Subcutaneous adipose tissue (tissue), 4 donors: ENCODE results near the gene AAMDC. TPM values are rescaled to one million over a fixed set of nuclear protein-coding genes. Genes with fewer than 3 reads are reported as not detected.

ENCODE experiments used
- CTCF ChIP-seq: fragments of 450-650 bp; IDR thresholded peaks from one replicate; pipeline ENCODE4 v1.5.1; 2016; ENCODE audit warnings: low read depth, mild to moderate bottlenecking, control low read depth, antibody characterized with exemption, moderate library complexity
- small RNA-seq: library from RNA; depleted of rRNA; stranded (forward); fragments of <200 nt; gene quantifications from one replicate; pipeline ENCODE3, GENCODE V24; 2016
- total RNA-seq, 4 donors: library from RNA; depleted of rRNA; stranded (reverse); fragments of >200 nt; gene quantifications; one replicate each; pipeline ENCODE4 v1.1.0, GENCODE V29; 2016

The AAMDC gene
- total RNA-seq, 4 donors from 2014 or later = 33.3 to 69.0 (median 61.5) TPM

- no peak for TF ChIP-seq CTCF
These were observed 87.9 kb downstream of the AAMDC start for GRCh38 chr11:77908835-77909234.

GRCh38 chr11:77909277-77909676 is 88.3 kb downstream of the AAMDC start:
- TF ChIP-seq CTCF = no peak

Small RNA genes lying within 50 kb of the gene (small RNA-seq; reads per million reads assigned to genes)
- not detected for gene AP002812.4

Other genes with a start within 250 kb of the AAMDC start
- gene AQP11, start 231.2 kb upstream of the AAMDC start, total RNA-seq = 1 to 10 TPM in 1 of 4 donors, under 1 TPM in 3; 0.34 to 2.3 (median 0.68) TPM
- 10 to 100 TPM; 33.0 to 92.3 (median 76.1) TPM for gene CLNS1A, start 183.3 kb upstream of the AAMDC start, total RNA-seq
- 10 to 100 TPM; 42.6 to 58.6 (median 49.4) TPM for gene RSF1, start 422 bp upstream of the AAMDC start, total RNA-seq
- gene INTS4, start 173.5 kb downstream of the AAMDC start, total RNA-seq = 10 to 100 TPM; 30.3 to 41.5 (median 34.3) TPM
- 1 to 10 TPM in 1 of 4 donors, under 1 TPM in 3; 0.68 to 2.2 (median 0.88) TPM for gene KCTD14, start 202.1 kb downstream of the AAMDC start, total RNA-seq
- gene THRSP, start 242.7 kb downstream of the AAMDC start, total RNA-seq = 100 to 1,000 TPM in 2 of 4 donors, 10 to 100 TPM in 2; 24.8 to 228 (median 81.8) TPM